HG03103 (cell line): ENCODE measurements around the gene TADA2B.

Source experiments
- ATAC-seq: cut with Tn5 transposase; IDR thresholded peaks from one replicate; pipeline ENCODE4 v1.9.1; 2021; ENCODE audit warnings: low read depth; ENCODE audit not compliant: unreplicated experiment

Gene TADA2B

DNA sequence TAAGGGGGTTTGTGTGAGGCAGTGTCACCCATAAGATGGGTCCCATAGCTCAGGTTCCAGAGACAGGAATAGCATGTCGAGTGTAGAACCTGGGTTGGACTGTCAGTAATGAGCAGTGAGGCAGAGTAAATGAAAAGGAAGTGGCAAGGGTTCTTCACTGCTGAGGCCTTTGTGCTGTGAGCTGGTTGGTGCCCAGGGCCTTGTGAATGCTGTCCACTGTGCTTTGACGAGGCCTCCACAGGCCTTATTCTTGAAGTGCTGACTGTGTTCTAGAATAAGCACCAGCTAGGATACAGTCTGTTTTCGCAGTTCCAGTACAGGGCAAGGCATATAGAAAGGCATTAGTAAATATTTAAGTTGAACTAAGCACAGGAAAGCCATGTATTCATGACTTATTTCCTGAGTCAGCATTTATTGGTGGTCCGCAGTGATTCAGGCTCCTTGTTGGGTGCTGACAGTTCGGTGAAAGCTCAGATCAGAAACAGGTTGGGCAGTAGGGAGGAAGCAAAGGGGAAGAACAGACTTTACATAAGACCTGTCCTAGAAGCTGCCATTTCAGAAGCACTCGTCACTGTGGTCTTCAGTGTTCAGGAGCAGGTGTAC is 25.6 kb upstream of the TADA2B start:
- no peak for ATAC-seq

DNA sequence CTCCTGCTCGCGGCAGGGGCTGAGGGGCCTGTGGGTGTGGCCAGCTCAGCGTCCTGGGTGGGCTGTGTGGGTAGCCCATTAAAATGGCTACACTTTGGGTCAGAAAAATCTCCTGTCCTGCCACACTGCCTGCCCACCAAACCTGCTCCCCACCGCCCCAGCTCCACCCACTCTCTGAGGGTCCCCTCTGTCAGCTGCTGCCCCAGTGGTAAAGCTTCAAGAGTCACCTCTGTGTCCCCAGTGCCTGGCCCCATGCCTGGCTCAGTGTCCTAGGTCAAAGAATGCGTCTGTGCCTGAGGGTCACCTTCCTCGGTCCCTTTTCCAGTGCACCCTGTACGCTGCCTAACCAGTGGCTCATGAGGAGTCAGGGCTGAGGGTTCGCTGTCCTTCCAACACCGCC is 24.9 kb upstream of the TADA2B start:
- no peak for ATAC-seq

DNA sequence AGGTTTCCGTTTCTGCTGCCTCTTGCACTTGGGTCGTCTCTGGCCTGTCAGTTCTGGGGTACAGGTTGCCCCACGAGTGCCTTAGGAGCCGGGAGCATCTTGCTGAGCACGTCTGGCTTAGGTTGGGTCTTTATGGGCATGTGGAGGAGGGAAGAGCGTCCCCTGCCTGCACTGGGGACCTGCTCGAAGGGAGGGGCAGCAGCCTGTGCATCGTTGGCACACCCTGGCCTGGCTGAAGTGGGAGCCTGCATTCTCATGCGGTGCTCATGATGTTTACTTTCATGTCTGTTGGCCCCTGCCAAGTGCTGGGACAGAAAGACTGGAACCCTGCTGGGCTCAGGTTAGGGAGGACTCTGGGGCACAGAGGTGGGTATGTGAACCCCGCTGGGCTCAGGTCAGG is 23.8 kb upstream of the TADA2B start:
- no peak for ATAC-seq

GRCh38 chr4:7020290-7020689 is 22.9 kb upstream of the TADA2B start:
- ATAC-seq: no peak

DNA sequence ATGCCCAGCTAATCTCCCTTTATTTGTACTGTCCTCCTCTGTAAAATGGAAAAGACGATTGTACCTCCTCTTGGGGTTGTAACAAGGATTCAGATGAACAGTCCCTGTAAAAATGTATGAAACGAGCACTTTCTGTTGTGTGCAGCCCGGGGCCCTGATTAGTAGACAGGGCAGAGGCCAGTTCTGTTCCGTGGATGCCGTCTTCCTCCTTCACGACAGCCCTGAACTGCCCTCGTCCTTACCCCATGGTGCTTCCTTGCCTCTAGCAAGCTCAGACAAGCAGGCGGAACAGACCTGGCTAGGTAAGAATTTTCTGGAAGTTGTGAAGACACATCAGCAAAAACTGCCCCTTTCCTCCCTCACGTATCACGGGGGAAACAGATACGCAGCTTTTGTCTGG is 22.3 kb upstream of the TADA2B start:
- no peak for ATAC-seq

DNA sequence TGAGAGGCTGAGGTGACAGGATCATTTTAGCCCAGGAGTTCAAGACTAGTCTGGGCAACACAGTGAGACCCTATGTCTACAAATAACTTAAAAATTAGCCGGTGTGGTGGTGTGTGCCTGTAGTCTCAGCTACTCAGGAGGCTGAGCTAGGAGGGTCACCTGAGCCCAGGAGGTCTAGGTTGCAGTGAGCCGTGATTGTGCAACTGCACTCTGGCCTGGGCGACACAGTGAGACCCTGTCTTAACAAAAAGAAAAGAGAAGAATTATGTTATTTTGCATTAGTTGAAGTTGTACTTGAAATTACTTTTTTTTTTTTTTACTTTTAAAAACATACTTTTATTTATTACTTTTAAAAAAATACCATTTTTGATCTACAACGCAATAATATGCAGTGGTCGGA is 21.8 kb upstream of the TADA2B start:
- no peak for ATAC-seq

DNA sequence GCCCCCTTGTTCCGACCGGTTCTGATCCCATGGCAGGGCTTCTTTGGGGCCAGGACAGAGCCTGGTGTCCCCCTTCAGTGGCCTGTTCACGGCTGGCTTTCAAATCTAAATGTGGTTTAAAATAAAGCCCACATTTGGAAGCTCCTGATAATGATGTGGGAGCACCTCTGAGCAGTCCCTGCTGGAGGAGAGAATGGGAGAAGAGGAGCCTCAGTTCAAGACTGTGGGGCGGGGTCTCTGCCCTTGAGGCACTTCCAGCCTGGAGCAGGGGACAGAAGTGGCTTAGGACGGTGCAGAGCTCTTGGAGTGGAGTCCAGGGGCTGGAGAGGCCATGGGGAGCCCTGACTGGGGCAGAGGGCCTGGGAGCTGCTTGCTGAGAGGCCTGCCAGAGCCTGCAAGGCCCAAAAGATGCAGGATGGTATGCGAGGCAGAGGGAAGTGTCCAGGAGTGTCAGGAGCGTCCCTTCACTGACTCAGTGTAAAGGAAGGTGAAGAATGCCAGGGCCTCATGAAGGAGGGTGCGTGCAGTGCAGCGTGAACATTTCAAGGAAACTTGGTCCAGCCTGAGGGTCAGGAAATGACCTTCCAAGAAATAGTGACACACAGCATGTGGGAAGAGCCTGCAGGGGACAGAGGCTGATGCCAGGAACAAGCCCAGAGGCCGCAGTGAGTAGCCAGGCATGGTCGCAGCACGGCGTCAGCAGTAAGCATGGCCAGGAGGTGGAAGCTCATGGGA is 21.1 kb upstream of the TADA2B start:
- no peak for ATAC-seq

DNA sequence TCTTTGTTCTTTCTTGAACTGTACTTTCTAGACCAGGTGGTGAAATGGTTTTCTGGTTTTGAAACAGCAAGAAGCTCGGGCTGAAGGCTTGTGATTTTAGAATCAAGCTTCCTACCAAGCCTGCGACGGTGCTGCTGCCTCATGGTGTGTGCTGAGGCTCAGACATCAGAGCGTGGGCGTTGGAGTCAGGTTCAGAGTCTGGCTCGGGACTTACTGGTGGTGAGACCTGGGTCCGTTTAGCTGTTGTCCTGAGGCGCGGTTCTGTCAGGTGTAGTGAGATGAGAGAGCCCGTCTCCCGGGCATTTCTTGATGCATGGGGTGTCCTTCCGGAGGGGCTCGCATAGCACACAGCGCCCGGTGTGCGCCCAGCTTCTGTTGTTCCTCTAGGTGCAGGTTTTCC is 19.7 kb upstream of the TADA2B start:
- no peak for ATAC-seq

DNA sequence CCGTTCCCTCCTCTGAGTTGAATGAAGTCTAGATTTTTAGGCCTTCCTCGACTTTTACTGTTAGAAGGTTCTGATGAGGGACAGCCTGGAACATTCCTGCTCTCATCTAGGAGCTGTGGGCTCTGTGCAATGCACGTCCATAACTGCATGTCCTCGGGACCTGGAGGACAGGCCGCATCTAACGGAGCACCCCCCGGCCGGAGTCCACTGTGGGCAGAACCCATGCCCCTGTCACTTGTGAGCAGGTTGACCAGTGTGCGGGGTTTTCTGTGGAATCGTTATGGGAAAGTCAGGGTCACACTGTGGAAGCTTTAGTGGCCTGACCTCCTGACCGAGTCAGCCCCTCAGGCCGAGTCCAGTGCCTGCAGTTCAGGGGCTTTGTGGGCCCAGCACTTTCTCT is 19.3 kb upstream of the TADA2B start:
- ATAC-seq: no peak

DNA sequence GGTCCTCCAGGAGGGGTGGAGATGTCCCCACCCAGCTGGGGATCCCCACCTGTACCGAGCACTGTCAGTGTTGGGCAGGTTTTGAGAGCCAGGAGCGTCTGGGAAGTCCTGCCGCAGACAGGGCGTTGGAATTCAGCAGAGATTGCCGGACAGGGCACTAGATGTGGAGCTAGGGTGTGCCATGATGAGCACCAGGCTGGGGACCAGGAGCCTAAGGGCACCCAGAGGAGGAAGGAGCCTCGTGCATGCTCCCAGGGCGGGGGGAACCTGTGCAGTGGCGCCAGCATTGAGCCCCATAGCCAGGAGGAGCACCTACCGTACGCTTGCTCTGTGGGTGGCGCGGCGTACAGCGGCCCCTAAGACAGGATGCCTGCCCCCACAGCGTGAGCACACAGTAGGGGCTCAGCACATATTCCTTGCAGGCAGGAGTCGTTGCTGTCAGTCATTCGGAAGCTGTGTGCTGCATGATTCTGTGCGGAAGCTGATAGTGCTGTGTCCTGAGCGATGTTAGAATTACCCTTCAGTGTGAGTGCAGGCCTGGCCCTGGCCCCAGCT is 18.8 kb upstream of the TADA2B start:
- no peak for ATAC-seq

GRCh38 chr4:7025040-7025602 is 18.1 kb upstream of the TADA2B start:
- ATAC-seq: no peak

DNA sequence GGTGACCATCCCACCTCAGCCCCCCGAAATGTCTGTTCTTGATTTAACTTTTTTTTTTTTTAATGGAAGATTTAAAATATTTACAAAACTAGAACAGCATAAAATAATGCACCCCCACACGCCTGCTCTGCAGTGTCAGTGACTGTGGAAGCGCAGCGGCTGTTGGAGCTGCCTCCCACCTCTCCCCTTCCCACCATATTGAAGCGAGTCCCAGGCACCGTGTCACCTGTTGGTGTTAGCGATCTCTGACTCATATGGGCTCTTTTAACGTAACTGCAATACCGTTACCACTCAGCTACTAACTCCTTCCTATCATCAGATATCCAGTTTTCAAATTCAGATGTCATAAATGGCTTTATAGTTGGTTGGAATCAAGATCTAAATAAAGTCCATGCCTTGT is 17.1 kb upstream of the TADA2B start:
- ATAC-seq: no peak

DNA sequence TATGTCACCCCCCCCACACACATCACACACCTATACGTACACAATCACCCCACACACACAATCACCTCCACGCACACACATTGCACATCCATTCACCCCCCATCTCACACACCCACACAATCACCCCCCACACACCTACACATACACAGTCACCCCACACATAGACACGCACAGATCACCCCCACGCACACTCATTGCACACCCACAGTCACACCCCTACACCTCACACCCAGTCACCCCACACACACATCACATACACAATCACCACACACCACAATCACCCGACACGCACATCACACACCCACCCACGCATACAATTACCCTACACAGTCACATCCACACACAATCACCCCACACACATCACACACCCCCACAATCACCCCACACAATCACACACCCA is 15.9 kb upstream of the TADA2B start:
- ATAC-seq: no peak

DNA sequence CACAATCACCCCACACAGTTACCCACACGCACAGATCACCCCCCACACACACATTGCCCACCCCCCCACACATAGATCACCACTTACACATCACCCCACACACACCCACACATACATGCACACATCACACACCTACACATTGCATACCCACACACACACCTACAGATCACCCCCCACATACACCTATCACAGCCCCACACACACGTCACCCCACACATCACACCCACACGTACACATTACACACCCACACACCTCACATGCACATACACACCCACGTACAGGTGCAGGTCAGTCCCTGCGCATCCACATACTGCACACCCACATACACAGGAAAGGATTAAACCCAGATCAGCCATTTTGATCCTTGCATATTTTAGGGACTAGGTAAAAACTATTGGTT is 15.3 kb upstream of the TADA2B start:
- ATAC-seq: no peak

GRCh38 chr4:7029212-7029611 is 14.0 kb upstream of the TADA2B start:
- no peak for ATAC-seq

DNA sequence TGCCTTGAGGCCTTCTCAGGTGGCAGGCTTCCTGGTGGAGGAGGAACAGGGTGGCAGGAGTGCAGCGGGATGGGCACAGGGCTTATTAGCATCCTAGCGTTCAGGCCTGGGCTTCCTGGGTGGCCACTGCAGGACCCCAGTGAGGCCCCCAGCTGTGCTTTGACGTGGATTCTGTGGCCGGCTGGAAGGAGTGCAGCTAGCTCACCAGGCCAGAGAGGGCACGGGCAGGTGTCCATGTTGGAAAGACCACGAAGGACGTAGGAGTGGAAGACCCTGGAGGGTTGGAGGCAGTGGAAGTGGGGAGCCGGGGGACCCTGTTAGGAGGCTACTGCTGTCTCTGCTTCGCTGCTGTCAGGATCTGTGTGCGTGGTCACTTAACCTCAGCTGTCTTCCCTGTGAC is 13.3 kb upstream of the TADA2B start:
- ATAC-seq: no peak

- no peak for ATAC-seq
These were observed 12.3 kb upstream of the TADA2B start for GRCh38 chr4:7030856-7031255.

DNA sequence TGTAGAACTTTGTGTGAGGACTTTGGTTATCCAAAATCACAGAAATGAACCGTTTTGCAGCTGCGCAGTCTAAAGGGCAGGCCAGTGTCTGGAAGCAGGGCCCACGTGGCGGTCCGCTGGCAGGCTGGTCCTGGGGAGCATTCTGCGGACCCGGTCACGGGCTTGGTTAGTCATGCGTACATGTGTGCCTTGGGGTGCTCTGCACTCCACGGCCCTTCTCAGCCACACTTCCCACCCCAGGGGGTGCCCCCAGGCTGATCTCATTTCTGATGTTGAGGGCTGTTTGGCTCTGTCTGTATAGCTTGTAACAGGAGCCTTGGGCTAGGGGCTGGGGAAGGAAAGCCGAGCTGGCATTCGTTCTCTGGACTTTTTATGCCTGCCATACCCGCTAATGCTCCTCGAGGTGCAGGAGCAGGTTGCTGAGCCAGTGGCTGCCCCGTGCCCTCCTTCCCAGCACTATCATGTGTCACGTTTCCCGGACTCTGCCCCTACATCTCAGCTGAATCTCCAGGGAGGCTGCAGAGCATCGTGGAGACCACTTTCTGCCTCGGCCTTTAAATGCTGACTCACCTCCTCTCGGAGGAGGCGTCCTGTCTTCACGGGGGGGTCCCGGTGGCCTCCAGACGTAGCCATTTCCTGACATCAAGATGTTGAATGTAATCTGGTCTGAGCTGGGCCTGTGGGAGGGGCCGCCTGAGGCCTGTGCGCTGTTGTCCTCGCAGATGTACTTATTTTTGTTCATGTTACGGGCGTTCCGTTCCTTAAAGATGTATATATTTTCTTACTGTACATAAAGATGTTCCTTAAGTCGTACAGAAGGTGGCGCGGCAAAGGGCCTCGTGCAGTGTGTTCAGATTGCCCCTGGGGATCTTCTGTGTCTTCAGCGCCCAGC is 11.4 kb upstream of the TADA2B start:
- ATAC-seq: no peak

GRCh38 chr4:7032596-7032995 is 10.6 kb upstream of the TADA2B start:
- no peak for ATAC-seq

GRCh38 chr4:7034262-7035081 is 8.7 kb upstream of the TADA2B start:
- ATAC-seq: no peak
